ENCODE measurements around the gene PPP1CA. TPM values are rescaled to one million over a fixed set of nuclear protein-coding genes. Genes with fewer than 3 reads are reported as not detected.
A peak's percentile ranks its signal among the peaks of the same experiment; 100 is the strongest.

Gene PPP1CA
- total RNA-seq, 4 donors from 2014 or later = 49.9 to 78.6 (median 63.4) TPM

DNA sequence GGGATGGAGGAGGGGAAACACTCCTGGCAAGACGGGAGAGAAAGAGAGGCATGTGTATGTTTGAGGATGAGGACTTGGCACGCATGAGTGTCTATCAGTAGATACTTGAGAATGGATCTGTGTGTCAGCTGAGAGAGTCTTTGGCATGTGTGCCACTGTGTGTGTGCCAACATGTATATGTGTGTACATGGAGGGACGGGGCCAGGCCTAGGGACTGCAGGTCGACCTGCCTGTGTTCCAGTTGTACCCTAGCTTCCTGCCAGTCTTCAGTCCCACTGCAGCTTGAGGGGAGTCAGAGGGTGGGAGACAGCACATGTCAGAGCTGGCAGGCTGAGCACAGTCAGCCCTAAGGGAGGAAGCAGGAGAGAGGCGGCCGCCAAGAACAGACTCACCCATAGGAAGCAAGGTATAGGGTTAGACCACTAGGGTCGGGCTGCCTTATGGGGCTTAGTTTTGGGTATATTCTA, 33.9 kb downstream of the PPP1CA start:
- H3K36me3 ChIP-seq = peaks cover 0 to 18% of the 10 kb centered on the region in 2 donors
- TF ChIP-seq POLR2AphosphoS5 (IDR thresholded peaks at IDR 0.05) (no peak), EP300 (IDR thresholded peaks at IDR 0.05) (no peak), POLR2A (IDR thresholded peaks at IDR 0.05) (no peak), CTCF (IDR thresholded peaks at IDR 0.05) (no peak)

GRCh38 chr11:67366961-67367760, 34.5 kb downstream of the PPP1CA start:
- peak overlapping the region; percentile 9 to 99 (median 90) for H3K27ac ChIP-seq
- H3K4me3 ChIP-seq = peak overlapping the region in 1 of 2 donors; percentile 8
- peaks cover 0 to 18% of the 10 kb centered on the region in 2 donors for H3K36me3 ChIP-seq
- H3K4me1 ChIP-seq = peaks cover 5 to 75% (median 59%) of the 10 kb centered on the region in 3 donors
- 0 to 18% methylated on average over 1 to 2 of the region's 25 CpGs for WGBS, 2 donors (ENCODE audit: low coverage in 1 of 2)
- H3K9me3 ChIP-seq = no peaks in the 10 kb centered on the region
- H3K27me3 ChIP-seq = no peaks in the 10 kb centered on the region
- TF ChIP-seq POLR2A (IDR thresholded peaks at IDR 0.05) (no peak), POLR2AphosphoS5 (IDR thresholded peaks at IDR 0.05) (peak; percentile 29)
- ATAC-seq = peak; percentile 32

More for the DNA sequence above, 33.9 kb downstream of the PPP1CA start:
- no peak for ATAC-seq
- Histone ChIP-seq H3K4me3 (no peak overlapping the region), H3K4me1 (peaks cover 5 to 80% (median 59%) of the 10 kb centered on the region in 3 donors), H3K27ac (peak overlapping the region in 3 of 4 donors; percentile 80 to 99 (median 99)), H3K9me3 (no peaks in the 10 kb centered on the region), H3K27me3 (no peaks in the 10 kb centered on the region)
- 61 to 63% methylated on average over 3 to 6 of the region's 7 CpGs for WGBS, 2 donors (ENCODE audit: low coverage in 1 of 2)

DNA sequence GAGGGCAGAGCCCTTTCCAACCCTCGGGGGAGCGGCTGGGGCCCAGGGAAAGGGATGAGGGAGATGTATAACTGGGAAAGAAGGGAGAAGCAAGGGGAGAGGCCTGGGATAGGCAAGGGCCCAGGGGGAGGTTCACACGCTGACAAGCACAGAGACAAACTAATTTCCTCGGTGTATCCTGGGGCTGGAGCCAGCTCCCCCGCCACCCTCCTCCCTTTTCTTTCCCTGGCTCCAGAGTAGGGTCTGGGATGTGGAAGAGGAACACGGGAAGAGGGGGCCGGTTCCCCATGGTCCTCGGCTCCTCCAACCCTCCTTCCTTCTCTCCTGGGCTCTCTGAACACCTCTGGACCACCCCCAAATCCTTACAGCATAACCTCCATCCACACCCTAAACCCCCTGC, 35.1 kb downstream of the PPP1CA start:
- Histone ChIP-seq H3K9me3 (no peaks in the 10 kb centered on the region), H3K36me3 (peaks cover 0 to 18% of the 10 kb centered on the region in 2 donors), H3K4me3 (peak overlapping the region in 1 of 2 donors; percentile 8), H3K4me1 (peaks cover 5 to 69% (median 54%) of the 10 kb centered on the region in 3 donors), H3K27ac (peak overlapping the region; percentile 10 to 99 (median 90)), H3K27me3 (no peaks in the 10 kb centered on the region)
- WGBS, 2 donors (ENCODE audit: low coverage in 1 of 2) = 10 to 18% methylated on average over 7 to 8 of the region's 8 CpGs
- peak; percentile 70 for ATAC-seq
- TF ChIP-seq CTCF (IDR thresholded peaks at IDR 0.05) (no peak), EP300 (IDR thresholded peaks at IDR 0.05) (no peak), POLR2AphosphoS5 (IDR thresholded peaks at IDR 0.05) (peak; percentile 22)

DNA sequence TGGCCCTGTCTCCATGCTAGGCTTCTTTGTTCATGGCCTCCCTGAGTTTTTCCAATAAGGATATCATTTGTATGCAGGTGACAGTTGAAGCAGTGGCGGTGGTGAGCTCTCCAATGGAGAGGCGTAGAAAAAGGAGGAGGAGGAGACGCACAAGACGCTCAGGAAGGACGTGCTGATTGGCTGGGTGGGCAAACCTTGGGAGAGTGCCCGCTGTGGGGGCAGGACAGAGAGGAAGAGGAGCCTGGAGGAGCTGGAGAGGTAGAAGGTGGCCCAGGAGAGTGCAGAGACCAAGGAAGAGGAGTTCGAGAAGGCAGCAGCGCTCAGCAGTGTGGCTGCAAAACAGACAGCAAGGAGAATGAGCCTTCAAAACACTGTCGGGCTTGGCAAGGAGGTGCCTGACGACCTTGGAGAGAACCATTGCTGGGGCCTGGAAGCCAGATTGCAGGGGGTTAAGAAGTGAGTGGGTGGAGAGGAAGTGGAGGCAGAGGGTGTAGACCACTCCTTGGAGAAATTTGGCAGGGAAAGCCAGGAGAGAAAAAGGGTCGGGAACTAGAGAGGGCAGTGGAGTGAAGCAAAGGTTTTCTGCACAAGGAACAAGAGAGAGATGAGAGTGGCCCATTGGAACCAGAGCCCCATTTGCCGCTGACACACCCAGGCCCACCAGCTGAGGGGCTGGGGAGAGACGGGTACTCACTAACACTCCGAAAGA, 35.8 kb downstream of the PPP1CA start:
- TF ChIP-seq POLR2A (IDR thresholded peaks at IDR 0.05) (no peak), POLR2AphosphoS5 (IDR thresholded peaks at IDR 0.05) (no peak), CTCF (IDR thresholded peaks at IDR 0.05) (no peak), EP300 (IDR thresholded peaks at IDR 0.05) (no peak)
- WGBS, 2 donors (ENCODE audit: low coverage in 1 of 2) = 24 to 50% methylated on average over 9 to 11 of the region's 14 CpGs
- Histone ChIP-seq H3K27me3 (no peaks in the 10 kb centered on the region), H3K4me3 (no peak overlapping the region), H3K36me3 (peaks cover 0 to 18% of the 10 kb centered on the region in 2 donors), H3K27ac (peak overlapping the region; percentile 10 to 99 (median 90)), H3K9me3 (no peaks in the 10 kb centered on the region), H3K4me1 (peaks cover 5 to 63% (median 47%) of the 10 kb centered on the region in 3 donors)
- no peak for ATAC-seq
